Heart right ventricle (tissue), 16 donors: ENCODE results near the gene KLHL42. TPM values are rescaled to one million over a fixed set of nuclear protein-coding genes. Genes with fewer than 3 reads are reported as not detected.
"Not testable (repeated sequence)": the region's sequence is repeated elsewhere in the genome, so short reads cannot be mapped to it uniquely, and the experiment has no call there.

Source experiments
- ATAC-seq, 8 donors: fragments of 200-7000 bp; cut with Tn5 transposase; one replicate each; pipeline ENCODE4 v1.9.1; 2020; ENCODE audit warnings: mild to moderate bottlenecking in 8 of 8, moderate library complexity in 8 of 8, moderate number of reproducible peaks in 1 of 8
- DNase-seq, 2 donors: peaks; one replicate each; pipeline ENCODE4 v3.0.0-alpha.2; 2020
- H3K27ac ChIP-seq, 10 donors: fragments of 200-600 bp; sonication (generic) in 2 of 10; one replicate each; pipeline versions ENCODE4 v1.5.0 to v1.8.0; 2020 to 2022; ENCODE audit warnings: mild to moderate bottlenecking in 3 of 10
- H3K27me3 ChIP-seq, 7 donors: fragments of 200-600 bp; one replicate each; pipeline ENCODE4 v1.8.0; 2021 to 2022; ENCODE audit warnings: mild to moderate bottlenecking in 2 of 7
- H3K36me3 ChIP-seq, 9 donors: fragments of 200-600 bp; sonication (generic) in 1 of 9; one replicate each; pipeline versions ENCODE4 v1.5.0 to v1.8.0; 2020 to 2022; ENCODE audit warnings: mild to moderate bottlenecking in 2 of 9
- H3K4me1 ChIP-seq, 9 donors: fragments of 200-600 bp; sonication (generic) in 1 of 9; one replicate each; pipeline versions ENCODE4 v1.5.0 to v1.8.0; 2020 to 2022; ENCODE audit warnings: mild to moderate bottlenecking in 4 of 9
- H3K4me3 ChIP-seq, 10 donors: fragments of 200-600 bp; sonication (generic) in 2 of 10; one replicate each; pipeline versions ENCODE4 v1.5.0 to v1.8.0; 2020 to 2022; ENCODE audit warnings: mild to moderate bottlenecking in 7 of 10, moderate library complexity in 2 of 10
- H3K9me3 ChIP-seq, 11 donors: fragments of 200-600 bp in 10 of 11; sonication (generic) in 2 of 11; one replicate each; pipeline versions ENCODE4 v1.5.0 to v1.8.0; 2013 to 2022; ENCODE audit warnings: mild to moderate bottlenecking in 2 of 11, control low read depth in 1 of 11, moderate library complexity in 1 of 11
- WGBS, 2 donors: extraction: QIAGEN DNeasy Blood & Tissue Kit; methylation state at CpG; one replicate each; pipeline ENCODE4 v1.1.7; 2013; ENCODE audit warnings: inconsistent platforms in 1 of 2; 5-methylcytosine and 5-hydroxymethylcytosine counted together
- intact Hi-C, 10 donors: fragments of 100-400 bp; cut with DNase I; formaldehyde crosslinking; loops; one replicate each; pipeline versions ENCODE4 v1.11.1 to v1.14.2; 2022
- polyA plus RNA-seq, 2 donors: library from polyadenylated mRNA; stranded (reverse); fragments of 200-250 nt; gene quantifications; one replicate each; pipeline ENCODE4 v1.2.3, GENCODE V29; 2013
- total RNA-seq, 10 donors: library from RNA; stranded (reverse); fragmentation: NEBNext Ultra II Directional in 3 of 10; extraction: Animal tissue kit (Norgen Biotek cat#: 25700) in 3 of 10; gene quantifications; one replicate each; pipeline versions ENCODE4 v1.2.1 to v1.2.4, GENCODE V29; 2021 to 2023
- TF ChIP-seq, protein P1 (sequence below), 9 donors: fragments of 200-600 bp; sonication (generic) in 2 of 9; IDR thresholded peaks; one replicate each; pipeline versions ENCODE4 v1.5.0 to v1.8.0; 2021 to 2022; ENCODE audit warnings: antibody characterized with exemption in 9 of 9, mild to moderate bottlenecking in 5 of 9, moderate library complexity in 1 of 9
- donor health status: Arrhythmogenic right ventricular cardiomyopathy.
- donor health status: ischemic (EF 13 %, LVEDD 7.1; RV severe dilation, severe dysfunction).
- donor health status: healthy with polysubstance abuse.
- donor health status: DM: no; HTN: yes; CAD: no.
- donor health status: DM: no; HTN: no; CAD: no.
- donor health status: ischemic (EF 25% LVEDD 6.9; RV normal size, moderate dysfunction).
- donor health status: ischemic (EF 25% LVEDD 5.7; RV mildly dilated, moderate dysfunction).
- donor health status: healthy.
- donor health status: DM: yes; HTN: yes; CAD: no.
- donor health status: Ischemic cardiomyopathy.
- donor health status: ischemic (EF 35%, LVEDD 5.7; RV mildly dilated, moderate dysfunction).
- donor health status: nonischemic (EF 11% LVEDD 7.7; RV severe dilation, severe dysfunction).
- donor health status: DM: yes; HTN: yes; CAD: no.
- donor health status: PGD.
- donor health status: ischemic (EF 29% LVEDD 5.4; RV normal size, mild dysfunction).
- donor health status: nonischemic (EF 23%, LVEDD 6.1; RV moderate dilation, normal function).

The KLHL42 gene
- total and polyA plus RNA-seq, 12 donors: 4.0 to 10.9 (median 6.4) TPM

DNA sequence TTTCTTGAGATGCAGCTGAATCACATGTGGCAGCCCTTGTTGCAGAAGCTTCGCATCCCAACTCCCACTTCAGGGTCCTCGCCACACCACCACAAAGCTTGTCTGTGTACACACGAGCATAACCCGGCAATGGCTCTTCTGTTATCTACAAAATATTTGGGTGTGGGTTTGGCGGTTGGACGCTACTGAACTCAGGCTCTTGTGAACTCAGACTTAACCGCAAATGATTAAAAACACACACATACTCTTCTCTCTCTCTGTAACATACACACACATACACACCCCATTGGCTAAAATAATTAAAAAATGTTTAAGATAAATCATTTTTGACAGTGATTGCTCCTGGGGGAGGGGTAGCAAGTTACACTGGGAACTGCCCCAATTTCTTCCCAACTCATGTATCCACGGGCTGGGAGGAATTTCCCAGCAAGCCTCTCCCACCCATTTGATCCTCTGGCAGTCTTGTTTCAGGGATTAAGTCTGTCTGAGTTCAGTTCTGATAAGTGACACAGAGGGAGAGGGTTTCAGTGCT is 63.7 kb downstream of the KLHL42 start:
- TF ChIP-seq, protein P1, sequence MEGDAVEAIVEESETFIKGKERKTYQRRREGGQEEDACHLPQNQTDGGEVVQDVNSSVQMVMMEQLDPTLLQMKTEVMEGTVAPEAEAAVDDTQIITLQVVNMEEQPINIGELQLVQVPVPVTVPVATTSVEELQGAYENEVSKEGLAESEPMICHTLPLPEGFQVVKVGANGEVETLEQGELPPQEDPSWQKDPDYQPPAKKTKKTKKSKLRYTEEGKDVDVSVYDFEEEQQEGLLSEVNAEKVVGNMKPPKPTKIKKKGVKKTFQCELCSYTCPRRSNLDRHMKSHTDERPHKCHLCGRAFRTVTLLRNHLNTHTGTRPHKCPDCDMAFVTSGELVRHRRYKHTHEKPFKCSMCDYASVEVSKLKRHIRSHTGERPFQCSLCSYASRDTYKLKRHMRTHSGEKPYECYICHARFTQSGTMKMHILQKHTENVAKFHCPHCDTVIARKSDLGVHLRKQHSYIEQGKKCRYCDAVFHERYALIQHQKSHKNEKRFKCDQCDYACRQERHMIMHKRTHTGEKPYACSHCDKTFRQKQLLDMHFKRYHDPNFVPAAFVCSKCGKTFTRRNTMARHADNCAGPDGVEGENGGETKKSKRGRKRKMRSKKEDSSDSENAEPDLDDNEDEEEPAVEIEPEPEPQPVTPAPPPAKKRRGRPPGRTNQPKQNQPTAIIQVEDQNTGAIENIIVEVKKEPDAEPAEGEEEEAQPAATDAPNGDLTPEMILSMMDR (IDR thresholded peaks at IDR 0.05): no peak
- Histone ChIP-seq H3K4me1 (peaks cover 0 to 16% (median 4%) of the 10 kb centered on the region in 9 donors), H3K36me3 (no peaks in the 10 kb centered on the region), H3K27ac (no peak overlapping the region), H3K9me3 (peaks cover 0 to 17% (median 0%) of the 10 kb centered on the region in 11 donors), H3K27me3 (no peaks in the 10 kb centered on the region), H3K4me3 (peak overlapping the region in 2 of 10 donors; percentile 5 to 15)
- DNase-seq (no peak), ATAC-seq (peak in 5 of 8 donors; percentile 12 to 62 (median 33))
- 44 to 47% methylated on average over 8 of the region's 8 CpGs for WGBS, 2 donors
- intact Hi-C loops: no loop called here

DNA sequence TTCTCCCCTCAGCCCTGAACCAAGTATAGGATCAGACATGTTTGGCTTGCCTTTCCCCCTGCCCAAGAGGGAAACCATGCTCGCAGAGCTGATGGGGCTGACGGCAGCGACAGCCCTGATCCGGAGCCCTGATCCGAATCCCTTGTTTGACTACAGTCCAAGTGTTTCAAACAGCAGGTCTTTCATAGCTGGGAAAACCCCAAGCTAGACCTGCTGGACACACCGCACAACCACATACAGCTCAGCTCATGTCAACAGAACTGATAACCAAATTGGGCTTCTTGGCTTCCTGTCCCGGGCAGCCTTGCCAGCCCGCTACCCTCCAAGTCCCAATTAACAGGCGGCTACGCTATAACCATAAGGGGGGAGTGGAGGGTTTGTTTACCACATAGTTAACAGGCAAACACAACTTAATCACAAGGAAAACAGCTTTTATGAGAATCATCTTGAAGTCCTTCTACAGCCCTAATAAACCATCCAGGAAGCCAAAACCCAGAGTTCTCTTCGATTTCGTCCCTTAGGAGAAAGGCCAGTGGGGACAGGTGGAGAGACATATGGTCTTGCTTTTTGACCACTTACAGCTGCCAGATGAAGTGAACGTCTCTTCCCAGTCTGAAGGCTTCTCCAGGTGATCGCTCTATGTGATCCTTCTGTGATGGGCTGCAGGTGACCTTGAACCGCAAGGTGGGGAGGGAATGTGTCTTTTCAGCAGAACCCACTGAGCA is 64.5 kb downstream of the KLHL42 start:
- intact Hi-C loops: no loop called here
- peak in 1 of 2 donors; percentile 17 for DNase-seq
- peaks cover 0 to 24% (median under 1%) of the 10 kb centered on the region in 11 donors for H3K9me3 ChIP-seq
- H3K36me3 ChIP-seq: no peaks in the 10 kb centered on the region
- TF ChIP-seq, protein P1 (IDR thresholded peaks at IDR 0.05): no peak
- peak; percentile 38 to 87 (median 68) for ATAC-seq
- H3K27ac ChIP-seq: no peak overlapping the region
- H3K4me3 ChIP-seq: peak overlapping the region in 5 of 10 donors; percentile 5 to 24 (median 15)
- 54 to 55% methylated on average over 15 of the region's 15 CpGs for WGBS, 2 donors
- peaks cover 0 to 14% (median 4%) of the 10 kb centered on the region in 9 donors for H3K4me1 ChIP-seq
- H3K27me3 ChIP-seq: no peaks in the 10 kb centered on the region

DNA sequence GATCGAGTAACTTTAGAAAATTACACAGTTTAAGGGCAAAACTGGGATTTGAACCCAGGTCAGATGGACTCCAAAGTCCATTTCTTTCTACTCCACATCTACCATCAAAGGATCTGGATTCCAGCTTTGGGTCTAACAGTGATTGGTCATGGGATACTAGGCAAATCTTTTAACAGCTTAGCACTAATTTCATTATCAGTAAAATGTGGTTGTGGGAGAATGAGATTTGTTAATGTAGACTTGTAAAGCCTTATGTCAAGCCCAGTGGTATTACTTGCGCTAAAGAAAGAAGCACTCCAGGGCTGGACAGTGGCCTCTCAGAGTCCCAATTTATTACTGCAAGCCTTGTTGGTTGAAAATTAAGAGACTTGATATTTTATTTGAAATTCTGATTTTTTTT is 65.2 kb downstream of the KLHL42 start:
- TF ChIP-seq, protein P1 (IDR thresholded peaks at IDR 0.05): no peak
- H3K27ac ChIP-seq: no peak overlapping the region
- intact Hi-C loops: no loop called here
- no peak overlapping the region for H3K4me3 ChIP-seq
- 92 to 94% methylated on average over 2 of the region's 2 CpGs for WGBS, 2 donors
- no peaks in the 10 kb centered on the region for H3K27me3 ChIP-seq
- H3K4me1 ChIP-seq: peaks cover 0 to 14% (median 4%) of the 10 kb centered on the region in 9 donors
- DNase-seq (no peak), ATAC-seq (no peak)
- peaks cover 0 to 30% (median 4%) of the 10 kb centered on the region in 11 donors for H3K9me3 ChIP-seq
- no peaks in the 10 kb centered on the region for H3K36me3 ChIP-seq

GRCh38 chr12:27845706-27846105 is 65.7 kb downstream of the KLHL42 start:
- Histone ChIP-seq H3K9me3 (peaks cover 0 to 36% (median 4%) of the 10 kb centered on the region in 11 donors), H3K4me1 (peaks cover 0 to 14% (median 4%) of the 10 kb centered on the region in 9 donors)
- H3K36me3 ChIP-seq, H3K4me3 ChIP-seq, ATAC-seq, intact Hi-C loops, DNase-seq, H3K27me3 ChIP-seq, H3K27ac ChIP-seq: not testable (repeated sequence)
- WGBS, 2 donors: 95% methylated on average over 3 of the region's 3 CpGs

GRCh38 chr12:27847293-27847692 is 67.3 kb downstream of the KLHL42 start:
- intact Hi-C loops, H3K36me3 ChIP-seq, H3K27ac ChIP-seq, DNase-seq, ATAC-seq, H3K27me3 ChIP-seq, H3K4me3 ChIP-seq: not testable (repeated sequence)
- 92 to 98% methylated on average over 2 of the region's 2 CpGs for WGBS, 2 donors
- Histone ChIP-seq H3K9me3 (peaks cover 0 to 37% (median 4%) of the 10 kb centered on the region in 11 donors), H3K4me1 (peaks cover 0 to 14% (median 4%) of the 10 kb centered on the region in 9 donors)
